HUES6 (cell line): ENCODE data around the gene MFSD6L.

Experiments used
- H3K27ac ChIP-seq: 2 replicates; pipeline ENCODE4 v1.7.0; 2013; ENCODE audit warnings: low read depth, mild to moderate bottlenecking, low read length, inconsistent platforms
- H3K27me3 ChIP-seq: 2 replicates; pipeline ENCODE4 v1.6.1; 2013; ENCODE audit warnings: low read length; ENCODE audit not compliant: control insufficient read depth, insufficient read depth
- H3K36me3 ChIP-seq: 2 replicates; pipeline ENCODE4 v1.6.1; 2013; ENCODE audit warnings: low read length; ENCODE audit not compliant: control insufficient read depth, insufficient read depth
- H3K4me1 ChIP-seq: 2 replicates; pipeline ENCODE4 v1.6.1; 2013; ENCODE audit warnings: low read length; ENCODE audit not compliant: control insufficient read depth, insufficient read depth
- H3K4me3 ChIP-seq: 2 replicates; pipeline ENCODE4 v1.5.1; 2013; ENCODE audit warnings: low read depth, low read length
- H3K9ac ChIP-seq: one replicate; pipeline ENCODE4 v1.6.1; 2013; ENCODE audit warnings: mild to moderate bottlenecking, low read length
- H3K9me3 ChIP-seq: 2 replicates; pipeline ENCODE4 v1.6.1; 2013; ENCODE audit warnings: low read depth, low read length; ENCODE audit not compliant: control insufficient read depth, insufficient read depth

MFSD6L gene

GRCh38 chr17:8801135-8801840 is 2.1 kb upstream of the MFSD6L start:
- Histone ChIP-seq H3K27ac (no peak overlapping the region), H3K9me3 (no peaks in the 10 kb centered on the region), H3K9ac (no peak overlapping the region), H3K4me1 (peaks cover 11% of the 10 kb centered on the region), H3K36me3 (no peaks in the 10 kb centered on the region), H3K4me3 (no peak overlapping the region), H3K27me3 (peaks cover 29% of the 10 kb centered on the region)

GRCh38 chr17:8800656-8801055 is 1.5 kb upstream of the MFSD6L start:
- H3K9me3 ChIP-seq: no peaks in the 10 kb centered on the region
- peaks cover 11% of the 10 kb centered on the region for H3K4me1 ChIP-seq
- no peaks in the 10 kb centered on the region for H3K36me3 ChIP-seq
- no peak overlapping the region for H3K4me3 ChIP-seq
- H3K27ac ChIP-seq: no peak overlapping the region
- peaks cover 29% of the 10 kb centered on the region for H3K27me3 ChIP-seq
- H3K9ac ChIP-seq: no peak overlapping the region

- Histone ChIP-seq H3K9ac (no peak overlapping the region), H3K4me3 (peak overlapping the region; percentile 66)
Measured at GRCh38 chr17:8799570-8800212, 526 bp upstream of the MFSD6L start.

GRCh38 chr17:8798176-8798845 is 854 bp downstream of the MFSD6L start:
- H3K4me3 ChIP-seq: peak overlapping the region; percentile 66
- H3K36me3 ChIP-seq: no peaks in the 10 kb centered on the region
- peaks cover 11% of the 10 kb centered on the region for H3K4me1 ChIP-seq
- H3K9ac ChIP-seq: no peak overlapping the region
- H3K27ac ChIP-seq: no peak overlapping the region
- peaks cover 29% of the 10 kb centered on the region for H3K27me3 ChIP-seq
- H3K9me3 ChIP-seq: no peaks in the 10 kb centered on the region

More at GRCh38 chr17:8799570-8800212, 526 bp upstream of the MFSD6L start:
- H3K9me3 ChIP-seq: no peaks in the 10 kb centered on the region
- no peaks in the 10 kb centered on the region for H3K36me3 ChIP-seq
- peaks cover 29% of the 10 kb centered on the region for H3K27me3 ChIP-seq
- H3K4me1 ChIP-seq: peaks cover 11% of the 10 kb centered on the region
- H3K27ac ChIP-seq: no peak overlapping the region

- H3K9ac ChIP-seq: no peak overlapping the region
- no peak overlapping the region for H3K4me3 ChIP-seq
- H3K27ac ChIP-seq: no peak overlapping the region
- H3K36me3 ChIP-seq: no peaks in the 10 kb centered on the region
- peaks cover 29% of the 10 kb centered on the region for H3K27me3 ChIP-seq
- peaks cover 11% of the 10 kb centered on the region for H3K4me1 ChIP-seq
- H3K9me3 ChIP-seq: no peaks in the 10 kb centered on the region
Measured at GRCh38 chr17:8797621-8798175, 1.5 kb downstream of the MFSD6L start.

GRCh38 chr17:8794636-8795035 is 4.5 kb downstream of the MFSD6L start:
- peaks cover 14% of the 10 kb centered on the region for H3K4me1 ChIP-seq
- no peak overlapping the region for H3K27ac ChIP-seq
- H3K36me3 ChIP-seq: no peaks in the 10 kb centered on the region
- peaks cover 24% of the 10 kb centered on the region for H3K27me3 ChIP-seq
- H3K9me3 ChIP-seq: peaks cover 10% of the 10 kb centered on the region
- no peak overlapping the region for H3K4me3 ChIP-seq
- H3K9ac ChIP-seq: no peak overlapping the region

GRCh38 chr17:8793649-8794048 is 5.5 kb downstream of the MFSD6L start:
- H3K9me3 ChIP-seq: peaks cover 10% of the 10 kb centered on the region

GRCh38 chr17:8792646-8793045 is 6.5 kb downstream of the MFSD6L start:
- Histone ChIP-seq H3K27ac (no peak overlapping the region), H3K4me1 (peaks cover 9% of the 10 kb centered on the region), H3K4me3 (no peak overlapping the region), H3K9me3 (peaks cover 10% of the 10 kb centered on the region), H3K9ac (no peak overlapping the region), H3K36me3 (no peaks in the 10 kb centered on the region), H3K27me3 (peaks cover 6% of the 10 kb centered on the region; the same call in 1 of the 2 replicates)

More at GRCh38 chr17:8793649-8794048, 5.5 kb downstream of the MFSD6L start:
- no peak overlapping the region for H3K27ac ChIP-seq
- no peak overlapping the region for H3K4me3 ChIP-seq
- H3K36me3 ChIP-seq: no peaks in the 10 kb centered on the region
- H3K4me1 ChIP-seq: peaks cover 12% of the 10 kb centered on the region
- no peak overlapping the region for H3K9ac ChIP-seq
- H3K27me3 ChIP-seq: peaks cover 16% of the 10 kb centered on the region

GRCh38 chr17:8791910-8792270 is 7.3 kb downstream of the MFSD6L start:
- H3K9ac ChIP-seq: no peak overlapping the region
- H3K4me1 ChIP-seq: peaks cover 9% of the 10 kb centered on the region
- H3K4me3 ChIP-seq: no peak overlapping the region
- no peaks in the 10 kb centered on the region for H3K27me3 ChIP-seq
- H3K36me3 ChIP-seq: no peaks in the 10 kb centered on the region
- peaks cover 10% of the 10 kb centered on the region for H3K9me3 ChIP-seq
- H3K27ac ChIP-seq: no peak overlapping the region

- Histone ChIP-seq H3K9me3 (peaks cover 10% of the 10 kb centered on the region), H3K9ac (no peak overlapping the region), H3K4me3 (no peak overlapping the region), H3K27ac (no peak overlapping the region), H3K27me3 (no peaks in the 10 kb centered on the region), H3K36me3 (no peaks in the 10 kb centered on the region), H3K4me1 (peaks cover 9% of the 10 kb centered on the region)
Measured at GRCh38 chr17:8791248-8791909, 7.8 kb downstream of the MFSD6L start.
